ENCODE data around the gene RHBDD1.

RHBDD1 gene

GRCh38 chr2:226888971-226889370 is 53.1 kb downstream of the RHBDD1 start:
- no peak for DNase-seq

DNA sequence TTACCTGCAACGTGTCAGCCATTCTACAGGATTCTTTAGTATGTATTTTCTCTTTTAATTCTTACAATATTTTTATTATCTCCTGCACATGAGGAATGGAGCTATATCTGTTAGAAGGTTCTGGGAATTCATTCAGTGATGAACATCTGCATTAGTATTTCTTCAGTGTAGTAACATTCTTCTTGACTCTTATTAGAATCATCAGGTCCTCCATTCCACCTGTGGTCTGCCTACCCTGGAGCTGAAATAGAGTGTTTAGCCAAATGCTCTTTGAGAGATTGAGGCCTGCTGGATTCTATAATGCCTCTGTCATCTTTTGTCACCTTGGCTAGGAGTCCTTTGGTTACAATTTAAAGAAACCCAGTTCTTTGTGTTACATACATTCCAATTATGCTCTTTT is 54.4 kb downstream of the RHBDD1 start:
- DNase-seq, result no peak

GRCh38 chr2:226891780-226892590 is 56.1 kb downstream of the RHBDD1 start:
- no peak for DNase-seq

DNA sequence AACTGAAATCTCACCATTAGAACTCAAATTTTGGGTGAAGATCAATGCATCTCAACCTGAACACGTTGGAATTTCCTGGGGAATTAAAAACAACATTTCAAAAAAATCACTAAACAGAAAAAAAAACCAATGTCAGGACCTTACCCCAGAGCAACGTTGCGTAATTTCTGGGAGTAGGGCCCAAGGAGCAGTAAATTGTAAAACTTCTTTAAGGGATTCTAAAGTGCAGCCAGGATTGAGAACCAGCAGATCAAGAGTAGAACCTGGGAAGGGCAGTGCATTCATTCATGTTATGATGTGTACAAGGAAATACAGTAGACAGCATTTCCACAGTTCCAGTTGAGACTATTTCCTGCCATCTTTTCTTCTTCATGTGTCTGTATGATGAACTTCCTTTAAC is 56.9 kb downstream of the RHBDD1 start:
- no peak for DNase-seq

DNA sequence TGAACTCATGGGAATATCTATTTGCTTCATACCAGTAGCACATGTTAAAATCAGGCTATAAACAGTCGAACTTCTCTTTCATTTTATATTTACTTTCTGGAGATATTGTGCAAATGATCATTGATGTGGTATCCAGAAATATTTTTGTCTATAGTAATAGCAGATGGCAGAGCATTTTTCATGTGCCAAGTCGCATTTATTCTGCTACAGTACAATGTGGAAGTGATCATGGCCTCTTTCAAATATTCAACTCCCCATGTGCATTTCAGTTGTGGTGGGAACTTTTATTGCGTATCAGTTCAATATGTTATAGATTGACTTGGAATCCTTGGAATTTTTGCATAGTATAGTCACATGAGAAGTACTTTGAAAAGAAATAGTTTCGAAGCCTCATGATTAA is 57.4 kb downstream of the RHBDD1 start:
- DNase-seq, result no peak

GRCh38 chr2:226894752-226895151 is 58.9 kb downstream of the RHBDD1 start:
- DNase-seq, result no peak

DNA sequence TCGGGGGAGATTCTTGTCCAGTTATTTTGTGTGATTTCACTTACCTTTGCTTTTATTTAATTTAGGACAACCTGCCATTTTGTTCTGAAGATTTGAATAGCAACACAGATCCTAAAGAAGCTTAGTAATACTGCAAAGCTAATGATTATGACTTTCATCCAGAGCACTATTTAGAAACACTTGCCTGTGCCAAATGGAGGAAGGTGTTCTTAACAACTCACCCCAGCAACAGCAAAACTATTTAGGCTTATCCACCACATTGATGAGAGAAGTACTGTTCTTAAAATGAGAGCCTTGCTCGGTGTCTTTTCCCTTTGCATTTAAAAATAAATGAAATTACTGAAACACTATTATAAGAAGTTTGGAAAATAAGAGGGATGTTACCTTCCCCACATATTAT is 59.7 kb downstream of the RHBDD1 start:
- no peak for DNase-seq

DNA sequence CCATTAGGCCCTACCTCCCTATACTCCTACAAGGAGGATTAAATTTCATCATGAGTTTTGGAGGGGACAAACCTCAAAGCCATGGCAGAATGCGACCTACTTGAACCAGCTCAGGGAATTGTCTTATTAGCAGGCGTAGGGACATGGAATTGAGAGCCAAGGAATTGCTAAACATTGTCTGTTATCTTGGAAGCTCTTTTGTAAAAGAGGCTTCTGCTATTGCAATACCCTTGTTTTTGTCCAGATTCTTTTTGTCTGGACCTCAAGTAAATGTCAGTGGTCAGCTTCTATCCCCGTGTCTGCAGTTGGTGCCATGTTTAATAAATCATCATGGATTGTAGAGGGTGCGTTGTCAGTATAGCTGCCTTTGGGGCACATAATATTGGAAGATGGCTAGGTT is 62.3 kb downstream of the RHBDD1 start:
- no peak for DNase-seq

DNA sequence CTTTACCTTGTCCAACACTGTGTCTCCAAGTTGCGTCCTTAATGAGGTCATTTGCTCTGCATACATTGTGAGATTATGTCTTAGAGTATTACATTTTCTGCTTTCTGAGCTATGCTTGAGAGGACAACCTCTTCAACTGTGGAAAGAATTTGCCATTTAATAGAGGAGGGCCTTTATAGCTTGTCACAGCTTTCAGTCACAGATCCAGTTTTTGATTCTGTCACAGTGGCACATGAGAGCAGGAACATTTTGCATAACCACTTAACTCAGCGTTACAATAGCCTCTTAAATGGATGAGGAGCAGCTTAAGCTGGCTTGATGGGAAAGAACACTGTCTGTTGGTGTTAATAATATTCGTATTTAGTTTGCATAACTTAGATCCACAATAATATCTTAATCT is 63.0 kb downstream of the RHBDD1 start:
- DNase-seq, result no peak

- DNase-seq, result no peak
Measured at GRCh38 chr2:226902041-226902966, 66.5 kb downstream of the RHBDD1 start.

DNA sequence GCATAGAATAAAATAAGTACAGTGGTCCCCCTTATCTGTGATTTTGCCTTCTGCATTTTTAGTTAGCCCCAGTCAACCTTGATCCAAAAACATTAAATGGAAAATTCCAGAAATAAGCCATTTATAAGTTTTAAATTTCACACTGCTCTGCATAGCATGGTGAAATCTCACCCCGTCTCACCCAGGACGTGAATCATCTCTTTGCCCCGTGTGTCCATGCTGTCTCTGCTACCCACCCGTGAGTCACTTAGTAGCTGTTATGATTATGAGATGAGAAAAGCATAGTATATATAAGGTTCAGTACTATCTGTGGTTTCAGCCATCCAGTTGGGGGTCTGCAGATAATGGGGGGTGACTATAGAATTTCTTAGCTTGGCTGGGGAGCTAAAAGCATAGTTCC is 67.3 kb downstream of the RHBDD1 start:
- no peak for DNase-seq

DNA sequence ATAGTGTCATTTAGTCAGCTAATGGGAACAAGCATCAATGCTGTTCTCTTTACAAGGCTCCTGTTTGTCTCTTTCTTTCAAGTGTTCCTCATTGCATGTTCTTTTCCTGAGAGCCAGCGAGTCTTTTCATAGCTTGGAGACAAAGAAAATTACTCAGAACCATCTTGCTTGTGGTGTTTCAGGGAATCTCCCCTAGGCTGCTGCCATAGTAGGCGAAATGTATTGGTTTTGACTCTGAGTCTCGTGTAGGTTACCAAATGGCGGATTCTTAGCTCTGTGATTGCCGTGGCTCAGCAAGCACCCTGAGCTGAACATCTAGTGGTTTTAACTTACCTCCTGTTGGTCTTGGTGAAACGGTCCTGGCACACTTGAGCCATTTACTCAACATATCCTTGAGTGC is 68.7 kb downstream of the RHBDD1 start:
- DNase-seq, result no peak

DNA sequence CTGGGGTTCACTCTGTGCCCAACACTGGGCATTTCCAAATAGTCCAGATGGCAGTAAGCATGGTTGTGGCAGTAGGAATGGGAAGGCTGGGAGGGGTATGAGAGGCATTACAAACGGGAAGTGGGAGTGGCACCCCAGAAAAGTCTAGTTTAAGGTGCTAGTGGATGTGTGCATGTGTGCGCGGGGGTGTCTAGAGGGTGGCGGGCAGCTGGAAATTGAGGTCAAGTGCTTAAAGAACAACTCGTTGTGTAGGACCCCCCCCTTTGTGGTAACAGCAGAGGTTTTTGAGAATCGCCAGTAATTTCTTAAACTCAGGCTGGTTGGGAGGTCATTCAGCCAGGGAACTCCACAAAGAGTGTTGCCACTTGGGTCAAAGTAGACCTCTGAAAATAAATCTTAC is 69.9 kb downstream of the RHBDD1 start:
- DNase-seq, result no peak

DNA sequence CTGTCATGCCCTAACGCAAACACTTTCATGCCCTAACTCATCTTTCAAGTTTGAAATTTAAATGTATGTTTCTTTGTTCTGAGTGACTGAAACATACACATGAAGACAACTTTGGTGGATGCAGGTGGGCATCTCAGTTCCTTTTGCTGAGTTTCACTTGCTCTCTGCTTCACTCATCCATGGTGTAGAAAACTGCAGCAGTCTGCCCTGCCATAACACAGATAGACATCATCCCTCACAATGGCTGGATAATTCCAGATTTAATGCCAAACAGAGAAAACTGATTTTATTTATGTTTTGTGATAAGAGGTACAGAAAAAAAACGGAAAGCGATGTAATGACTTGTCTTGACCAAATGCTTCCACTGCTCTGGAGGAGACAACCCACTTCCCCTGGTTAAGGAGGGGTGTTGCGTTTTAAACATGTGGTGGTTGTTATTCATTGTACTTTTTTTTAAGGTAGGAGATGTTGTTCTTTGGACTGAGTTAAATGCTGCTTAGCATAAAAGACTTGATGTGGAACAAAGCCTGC is 70.4 kb downstream of the RHBDD1 start:
- no peak for DNase-seq

- DNase-seq, result no peak
Measured at GRCh38 chr2:226909126-226909525, 73.3 kb downstream of the RHBDD1 start.

GRCh38 chr2:226909836-226910235 is 74.0 kb downstream of the RHBDD1 start:
- DNase-seq, result no peak

DNA sequence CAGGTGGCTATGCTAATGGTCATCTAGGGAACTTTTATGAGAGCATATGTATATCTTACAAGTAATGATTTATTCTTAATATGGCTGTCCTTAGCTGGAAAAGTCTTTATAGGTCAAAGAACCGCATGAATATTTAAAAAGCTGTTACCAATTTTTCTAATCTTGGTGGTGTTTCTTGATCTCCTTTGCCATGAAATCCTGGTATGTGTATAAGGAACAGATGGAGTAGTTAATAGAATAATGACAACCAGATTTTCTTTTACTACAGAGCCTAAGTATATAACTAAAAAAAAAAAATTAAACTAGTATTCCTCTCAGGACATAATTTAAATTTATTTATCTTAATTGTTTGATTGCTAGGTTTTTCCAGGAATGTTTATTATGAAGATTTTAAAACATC is 74.5 kb downstream of the RHBDD1 start:
- DNase-seq, result no peak

DNA sequence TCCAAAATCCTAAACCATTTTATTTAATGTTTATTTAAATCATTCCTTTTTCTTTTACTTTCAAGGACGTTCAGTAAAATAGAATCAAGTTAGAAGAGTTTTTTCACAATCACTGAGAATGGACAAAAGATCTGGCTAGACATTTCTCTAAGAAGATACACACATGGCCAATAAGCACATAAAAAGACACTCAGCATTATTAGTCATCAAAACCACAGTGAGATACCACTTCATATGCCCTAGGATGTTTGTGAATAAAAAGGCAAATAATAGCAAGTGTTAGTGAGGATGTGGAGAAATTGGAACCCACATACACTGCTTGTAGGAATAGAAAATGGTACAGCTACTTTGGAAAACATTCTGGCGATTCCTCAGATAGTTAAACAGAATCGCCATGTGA is 76.1 kb downstream of the RHBDD1 start:
- DNase-seq, result no peak

GRCh38 chr2:226913641-226914040 is 77.8 kb downstream of the RHBDD1 start:
- no peak for DNase-seq

GRCh38 chr2:226915846-226916360 is 80.0 kb downstream of the RHBDD1 start:
- no peak for DNase-seq

- no peak for DNase-seq
Measured at GRCh38 chr2:226916669-226917068, 80.8 kb downstream of the RHBDD1 start.

GRCh38 chr2:226932443-226932842 is 96.6 kb downstream of the RHBDD1 start:
- no peak for DNase-seq

- DNase-seq, result no peak
Measured at GRCh38 chr2:226934546-226935201, 98.8 kb downstream of the RHBDD1 start.
